Neuronal stem cell (in vitro differentiated cells): ENCODE measurements around the gene SRRD.

Experiments
- DNase-seq: peaks from one replicate; pipeline ENCODE4 v3.0.0-alpha.2; 2013; ENCODE audit warnings: low spot score
- H2AFZ ChIP-seq: one replicate; pipeline ENCODE4 v1.6.1; 2013; ENCODE audit warnings: mild to moderate bottlenecking, low read length, inconsistent platforms
- H2AK5ac ChIP-seq: 2 replicates; pipeline ENCODE4 v1.6.1; 2013; ENCODE audit warnings: low read depth, mild to moderate bottlenecking, inconsistent platforms, low read length, moderate library complexity, mixed read lengths
- H2BK120ac ChIP-seq: 2 replicates; pipeline ENCODE4 v1.6.1; 2013; ENCODE audit warnings: low read depth, mild to moderate bottlenecking, inconsistent platforms, low read length, moderate library complexity, mixed read lengths
- H2BK12ac ChIP-seq: one replicate; pipeline ENCODE4 v1.6.1; 2013; ENCODE audit warnings: low read length, inconsistent platforms
- H2BK15ac ChIP-seq: 2 replicates; pipeline ENCODE4 v1.6.1; 2013; ENCODE audit warnings: mild to moderate bottlenecking, low read length, inconsistent platforms, mixed read lengths
- H2BK5ac ChIP-seq: one replicate; pipeline ENCODE4 v1.6.1; 2013; ENCODE audit warnings: inconsistent platforms, mild to moderate bottlenecking, low read length, moderate library complexity
- H3K14ac ChIP-seq: one replicate; pipeline ENCODE4 v1.6.1; 2013; ENCODE audit warnings: low read length, inconsistent platforms
- H3K18ac ChIP-seq: 2 replicates; pipeline ENCODE4 v1.6.1; 2013; ENCODE audit warnings: low read length, inconsistent platforms
- H3K23ac ChIP-seq: 2 replicates; pipeline ENCODE4 v1.6.1; 2013; ENCODE audit warnings: low read depth, mild to moderate bottlenecking, mixed read lengths, low read length, inconsistent platforms; ENCODE audit not compliant: poor library complexity
- H3K27ac ChIP-seq: replicated peaks from 3 replicates; pipeline ENCODE4 v1.5.1; 2013; ENCODE audit warnings: low read length, inconsistent platforms
- H3K27me3 ChIP-seq, 3 experiments: 2 replicates each; pipeline ENCODE4 v1.6.1; 2013; ENCODE audit warnings: low read length in 3 of 3, mild to moderate bottlenecking in 2 of 3, inconsistent platforms in 1 of 3, low read depth in 1 of 3, mixed read lengths in 1 of 3, moderate library complexity in 1 of 3; ENCODE audit not compliant: control insufficient read depth in 3 of 3, insufficient read depth in 3 of 3
- H3K36me3 ChIP-seq, 2 donors: replicated peaks in 1 of 2; 2 replicates each; pipeline ENCODE4 v1.6.1; 2013; ENCODE audit warnings: low read length in 2 of 2; ENCODE audit not compliant: control insufficient read depth in 2 of 2, insufficient read depth in 2 of 2
- H3K4ac ChIP-seq: 2 replicates; pipeline ENCODE4 v1.6.1; 2013; ENCODE audit warnings: inconsistent platforms, mild to moderate bottlenecking, low read length, moderate library complexity
- H3K4me1 ChIP-seq, 2 donors: 1 replicate in 1 of 2; 2 replicates in 1 of 2; pipeline ENCODE4 v1.6.1; 2013; ENCODE audit warnings: low read length in 2 of 2, low read depth in 1 of 2; ENCODE audit not compliant: control insufficient read depth in 2 of 2, insufficient read depth in 1 of 2
- H3K4me2 ChIP-seq: one replicate; pipeline ENCODE4 v1.6.1; 2013; ENCODE audit warnings: mild to moderate bottlenecking, low read length, inconsistent platforms; ENCODE audit not compliant: insufficient read depth, poor library complexity, severe bottlenecking
- H3K4me3 ChIP-seq, 2 donors: 2 replicates each; pipeline ENCODE4 v1.5.1; 2013; ENCODE audit warnings: low read length in 2 of 2, mild to moderate bottlenecking in 2 of 2, inconsistent platforms in 1 of 2, moderate library complexity in 1 of 2
- H3K79me1 ChIP-seq: one replicate; pipeline ENCODE4 v1.6.1; 2013; ENCODE audit warnings: low read depth, mild to moderate bottlenecking, inconsistent platforms, low read length, moderate library complexity
- H3K9ac ChIP-seq: one replicate; pipeline ENCODE4 v1.6.1; 2013; ENCODE audit warnings: mild to moderate bottlenecking, low read depth, low read length, inconsistent platforms; ENCODE audit not compliant: poor library complexity
- H3K9me3 ChIP-seq, 2 donors: replicated peaks in 1 of 2; 2 replicates each; pipeline versions ENCODE3 to v1.6.1; 2013; ENCODE audit warnings: low read length in 2 of 2, mild to moderate bottlenecking in 2 of 2, inconsistent platforms in 1 of 2, low read depth in 1 of 2, mixed read lengths in 1 of 2, moderate library complexity in 1 of 2; ENCODE audit not compliant: control insufficient read depth in 2 of 2, insufficient read depth in 1 of 2
- H4K8ac ChIP-seq: one replicate; pipeline ENCODE4 v1.6.1; 2013; ENCODE audit warnings: low read depth, mild to moderate bottlenecking, inconsistent platforms, low read length, moderate library complexity
- H4K91ac ChIP-seq: one replicate; pipeline ENCODE4 v1.6.1; 2013; ENCODE audit warnings: low read length, low read depth, mild to moderate bottlenecking, inconsistent platforms; ENCODE audit not compliant: poor library complexity
- WGBS, 2 donors: extraction: QIAGEN DNeasy Blood & Tissue Kit; methylation state at CpG; one replicate each; pipeline ENCODE4 v1.1.7; 2013; ENCODE audit warnings: missing lambda C conversion rate in 2 of 2, mixed read lengths in 1 of 2; ENCODE audit not compliant: insufficient read length in 2 of 2, insufficient replicate concordance in 1 of 2; ENCODE audit errors: extremely low coverage in 2 of 2; 5-methylcytosine and 5-hydroxymethylcytosine counted together

Gene SRRD

DNA sequence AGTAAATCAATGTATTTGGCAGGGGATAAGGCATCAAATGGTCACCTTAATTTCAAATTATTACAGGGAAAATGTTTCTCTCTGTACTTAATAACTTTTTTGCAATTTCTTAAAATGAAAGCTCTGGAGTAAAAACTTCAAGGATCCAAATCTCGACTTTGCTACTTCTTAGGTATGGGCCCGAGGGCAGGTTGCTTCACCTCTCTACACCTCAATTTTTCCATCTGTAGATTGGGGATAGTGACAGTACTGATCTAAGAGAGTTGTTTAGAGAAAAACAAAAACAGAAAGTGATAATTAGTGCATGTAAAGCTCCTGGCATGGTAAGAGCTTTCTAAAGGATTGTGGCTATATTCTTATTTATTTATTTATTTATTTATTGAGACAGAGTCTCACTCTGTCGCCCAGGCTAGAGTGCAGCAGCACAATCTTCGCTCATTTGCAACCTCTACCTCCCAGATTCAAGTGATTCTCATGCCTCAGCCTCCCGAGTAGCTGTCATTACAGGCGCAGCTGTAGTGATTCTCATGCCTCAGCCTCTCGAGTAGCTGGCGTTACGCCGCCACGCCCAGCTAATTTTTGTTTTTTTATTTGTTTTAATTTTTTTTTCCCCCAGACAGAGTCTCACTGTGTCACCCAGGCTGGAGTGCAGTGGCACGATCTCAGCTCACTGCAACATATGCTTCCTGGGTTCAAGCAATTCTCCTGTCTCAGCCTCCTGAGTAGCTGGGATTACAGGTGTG lies 30.9 kb downstream of the SRRD start:
- no peak overlapping the region for H2BK12ac ChIP-seq
- no peak overlapping the region for H2AFZ ChIP-seq
- no peak overlapping the region for H3K4ac ChIP-seq
- no peak overlapping the region for H3K14ac ChIP-seq
- no peak overlapping the region for H2BK120ac ChIP-seq
- no peak for DNase-seq
- peaks cover 5 to 13% of the 10 kb centered on the region in 2 donors for H3K36me3 ChIP-seq
- no peak overlapping the region for H4K8ac ChIP-seq
- H3K4me1 ChIP-seq = peaks cover 4 to 7% of the 10 kb centered on the region in 2 donors
- H3K27me3 ChIP-seq = no peaks in the 10 kb centered on the region
- H3K27ac ChIP-seq = no peak overlapping the region
- no peak overlapping the region for H2AK5ac ChIP-seq
- no peak overlapping the region for H2BK15ac ChIP-seq
- WGBS, 2 donors = no CpG with 5 or more reads among the region's 12 CpGs
- no peaks in the 10 kb centered on the region for H3K79me1 ChIP-seq
- H4K91ac ChIP-seq = no peak overlapping the region
- H3K18ac ChIP-seq = no peak overlapping the region
- H3K23ac ChIP-seq = no peak overlapping the region
- H3K4me3 ChIP-seq = no peak overlapping the region
- no peak overlapping the region for H3K4me2 ChIP-seq
- H2BK5ac ChIP-seq = no peak overlapping the region
- H3K9me3 ChIP-seq = no peaks in the 10 kb centered on the region
- no peak overlapping the region for H3K9ac ChIP-seq

DNA sequence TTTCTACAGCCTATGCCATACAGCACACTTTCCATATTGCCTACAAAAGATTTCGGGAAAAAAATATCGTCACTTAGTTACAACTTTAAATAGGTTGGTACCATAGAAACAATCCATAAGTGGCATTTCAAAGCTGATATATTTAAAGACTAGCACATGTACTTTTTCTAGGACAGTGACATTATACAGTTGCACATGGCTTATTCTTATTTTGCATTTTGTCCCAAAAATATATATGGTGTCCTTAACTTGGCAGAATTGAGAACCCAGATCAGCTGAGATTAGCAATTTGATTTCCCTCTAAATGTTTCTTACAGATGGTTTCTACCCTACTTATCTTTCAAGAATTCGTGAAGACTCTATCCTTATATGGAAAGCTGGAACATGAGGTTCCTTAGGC lies 32.3 kb downstream of the SRRD start:
- no CpG with 5 or more reads among the region's 3 CpGs for WGBS, 2 donors
- H2BK5ac ChIP-seq = no peak overlapping the region
- H3K4me3 ChIP-seq = no peak overlapping the region
- H3K9ac ChIP-seq = no peak overlapping the region
- H3K27ac ChIP-seq = no peak overlapping the region
- no peak overlapping the region for H2AFZ ChIP-seq
- H2AK5ac ChIP-seq = no peak overlapping the region
- H3K79me1 ChIP-seq = peaks cover 2% of the 10 kb centered on the region
- no peak overlapping the region for H2BK15ac ChIP-seq
- H3K36me3 ChIP-seq = no peaks in the 10 kb centered on the region
- no peak overlapping the region for H3K4ac ChIP-seq
- H3K14ac ChIP-seq = no peak overlapping the region
- no peak overlapping the region for H3K23ac ChIP-seq
- H4K8ac ChIP-seq = no peak overlapping the region
- no peaks in the 10 kb centered on the region for H3K27me3 ChIP-seq
- H4K91ac ChIP-seq = no peak overlapping the region
- H3K4me1 ChIP-seq = peaks cover 4 to 7% of the 10 kb centered on the region in 2 donors
- H3K9me3 ChIP-seq = no peaks in the 10 kb centered on the region
- DNase-seq = no peak
- no peak overlapping the region for H2BK120ac ChIP-seq
- H2BK12ac ChIP-seq = no peak overlapping the region
- no peak overlapping the region for H3K4me2 ChIP-seq
- no peak overlapping the region for H3K18ac ChIP-seq

DNA sequence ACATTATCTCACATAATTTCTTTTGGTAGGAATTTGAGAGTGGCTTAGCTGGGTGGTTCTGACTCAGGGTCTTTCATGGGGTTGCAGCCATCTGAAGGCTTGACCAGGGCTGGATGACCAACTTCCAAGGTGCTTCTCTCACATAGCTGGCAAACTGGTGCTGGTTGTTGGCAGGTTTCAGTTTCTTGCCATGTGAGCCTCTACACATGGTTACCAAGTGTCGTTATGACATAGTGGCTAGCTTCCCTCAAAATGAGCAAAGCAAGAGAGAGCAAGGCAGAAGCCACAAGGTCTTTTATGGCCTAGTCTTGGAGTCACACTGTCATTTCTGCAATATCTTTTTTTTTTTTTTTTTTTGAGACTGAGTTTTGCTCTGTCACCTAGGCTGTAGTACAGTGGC lies 32.8 kb downstream of the SRRD start:
- DNase-seq = no peak
- Histone ChIP-seq H2BK12ac (no peak overlapping the region), H3K4me1 (peaks cover 3% of the 10 kb centered on the region in 2 donors), H3K27ac (no peak overlapping the region), H3K18ac (no peak overlapping the region), H3K23ac (no peak overlapping the region), H2BK15ac (no peak overlapping the region), H3K14ac (no peak overlapping the region), H3K4ac (no peak overlapping the region), H3K4me2 (no peak overlapping the region), H3K79me1 (peaks cover 2% of the 10 kb centered on the region), H3K9me3 (no peaks in the 10 kb centered on the region), H2AFZ (no peak overlapping the region), H3K4me3 (no peak overlapping the region), H3K36me3 (no peaks in the 10 kb centered on the region), H4K91ac (no peak overlapping the region), H2AK5ac (no peak overlapping the region), H2BK120ac (no peak overlapping the region), H3K27me3 (no peaks in the 10 kb centered on the region), H3K9ac (no peak overlapping the region), H4K8ac (no peak overlapping the region), H2BK5ac (no peak overlapping the region)
- no CpG with 5 or more reads among the region's 1 CpG for WGBS, 2 donors

DNA sequence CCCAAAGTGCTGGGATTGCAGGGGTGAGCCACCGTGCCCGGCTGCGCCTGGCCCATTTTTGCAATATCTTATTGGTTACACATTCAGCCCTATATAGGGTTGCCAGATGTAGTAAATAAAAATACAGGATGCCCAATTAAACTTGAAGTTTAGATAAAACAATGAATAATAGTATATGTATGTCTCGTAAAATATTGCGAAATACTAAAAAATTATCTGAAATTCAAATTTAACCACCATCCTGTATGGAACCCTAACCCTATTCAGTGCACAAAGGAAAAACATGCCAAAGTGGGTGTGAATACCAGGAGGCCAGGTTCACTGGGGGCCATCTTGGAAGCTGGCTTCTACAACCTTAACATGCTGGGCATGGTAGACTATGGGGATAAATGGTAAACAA lies 33.8 kb downstream of the SRRD start:
- Histone ChIP-seq H3K23ac (no peak overlapping the region), H4K91ac (no peak overlapping the region), H3K4me3 (no peak overlapping the region), H3K27me3 (no peaks in the 10 kb centered on the region), H3K79me1 (peaks cover 2% of the 10 kb centered on the region), H3K9ac (no peak overlapping the region), H3K4ac (no peak overlapping the region), H3K27ac (no peak overlapping the region), H3K4me1 (peaks cover 2 to 3% of the 10 kb centered on the region in 2 donors), H2AK5ac (no peak overlapping the region), H2AFZ (no peak overlapping the region), H2BK5ac (no peak overlapping the region), H3K18ac (no peak overlapping the region), H2BK12ac (no peak overlapping the region), H4K8ac (no peak overlapping the region), H3K36me3 (peaks cover 0 to 7% of the 10 kb centered on the region in 2 donors), H2BK15ac (no peak overlapping the region), H3K4me2 (no peak overlapping the region), H3K9me3 (no peaks in the 10 kb centered on the region), H3K14ac (no peak overlapping the region), H2BK120ac (no peak overlapping the region)
- DNase-seq = no peak
- no CpG with 5 or more reads among the region's 5 CpGs for WGBS, 2 donors
